ENCODE results near the gene SORD.
"Not testable (repeated sequence)": the region's sequence is repeated elsewhere in the genome, so short reads cannot be mapped to it uniquely, and the experiment has no call there.

The SORD gene

GRCh38 chr15:45021348-45021747, 1.6 kb upstream of the SORD start:
- H3K9me3 ChIP-seq (ENCODE audit: severe bottlenecking), result no peaks in the 10 kb centered on the region
- DNase-seq (ENCODE audit: low spot score) (no peak), ATAC-seq (ENCODE audit: low read depth) (no peak)
- H3K4me3 ChIP-seq (ENCODE audit: severe bottlenecking), result no peak overlapping the region
- peaks cover 11% of the 10 kb centered on the region for H3K27me3 ChIP-seq (ENCODE audit: insufficient read depth, poor library complexity, severe bottlenecking)
- TF ChIP-seq CTCF (IDR thresholded peaks at IDR 0.05; ENCODE audit: poor library complexity, severe bottlenecking), result no peak
- H3K27ac ChIP-seq (ENCODE audit: poor library complexity, severe bottlenecking), result no peak overlapping the region
- H3K36me3 ChIP-seq (ENCODE audit: low read depth), result no peaks in the 10 kb centered on the region
- peaks cover 9% of the 10 kb centered on the region for H3K4me1 ChIP-seq (ENCODE audit: insufficient read depth, poor library complexity, severe bottlenecking)

DNA sequence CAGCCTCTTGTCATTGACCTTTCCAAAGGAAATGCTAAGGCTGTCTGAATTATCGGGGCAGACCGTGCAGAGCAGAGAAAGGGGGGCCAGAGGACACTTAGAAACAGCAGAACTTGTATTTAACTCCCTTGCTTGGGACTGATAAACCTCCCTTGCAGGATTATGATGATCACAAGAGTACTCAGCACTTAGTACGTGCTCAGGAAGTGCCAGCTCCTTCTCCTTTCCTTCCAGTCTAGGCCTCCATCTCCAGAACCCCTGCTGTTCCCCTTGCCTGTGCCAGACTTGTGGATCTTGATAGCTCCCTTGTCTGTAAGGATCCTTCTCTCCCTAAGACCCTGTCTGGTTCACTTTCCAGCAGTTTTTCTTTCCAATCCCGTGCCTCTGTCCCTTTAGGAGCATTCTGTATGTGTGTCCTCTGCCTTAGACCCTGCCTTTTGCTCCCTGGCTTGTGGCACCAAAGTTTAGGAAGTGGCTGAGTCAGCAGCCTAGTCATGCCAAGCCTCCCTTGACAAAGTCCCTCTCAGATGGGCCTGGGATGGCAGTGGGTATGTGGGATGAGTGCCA, 747 bp downstream of the SORD start:
- ATAC-seq (ENCODE audit: low read depth) (peak; percentile 14), DNase-seq (ENCODE audit: low spot score) (no peak)
- H3K27me3 ChIP-seq (ENCODE audit: insufficient read depth, poor library complexity, severe bottlenecking), result peaks cover 5% of the 10 kb centered on the region
- H3K4me3 ChIP-seq (ENCODE audit: severe bottlenecking), result peak overlapping the region; percentile 74
- peak overlapping the region; percentile 15 for H3K27ac ChIP-seq (ENCODE audit: poor library complexity, severe bottlenecking)
- no peaks in the 10 kb centered on the region for H3K9me3 ChIP-seq (ENCODE audit: severe bottlenecking)
- H3K36me3 ChIP-seq (ENCODE audit: low read depth), result peaks cover 1% of the 10 kb centered on the region; the same call in 1 of the 2 replicates
- peaks cover 9% of the 10 kb centered on the region for H3K4me1 ChIP-seq (ENCODE audit: insufficient read depth, poor library complexity, severe bottlenecking)
- no peak for TF ChIP-seq CTCF (IDR thresholded peaks at IDR 0.05; ENCODE audit: poor library complexity, severe bottlenecking)

GRCh38 chr15:45024649-45025048, 1.7 kb downstream of the SORD start:
- H3K4me1 ChIP-seq (ENCODE audit: insufficient read depth, poor library complexity, severe bottlenecking); H3K9me3 ChIP-seq (ENCODE audit: severe bottlenecking); H3K36me3 ChIP-seq (ENCODE audit: low read depth); ATAC-seq (ENCODE audit: low read depth); DNase-seq (ENCODE audit: low spot score); H3K4me3 ChIP-seq (ENCODE audit: severe bottlenecking); H3K27me3 ChIP-seq (ENCODE audit: insufficient read depth, poor library complexity, severe bottlenecking); H3K27ac ChIP-seq (ENCODE audit: poor library complexity, severe bottlenecking): not testable (repeated sequence)

DNA sequence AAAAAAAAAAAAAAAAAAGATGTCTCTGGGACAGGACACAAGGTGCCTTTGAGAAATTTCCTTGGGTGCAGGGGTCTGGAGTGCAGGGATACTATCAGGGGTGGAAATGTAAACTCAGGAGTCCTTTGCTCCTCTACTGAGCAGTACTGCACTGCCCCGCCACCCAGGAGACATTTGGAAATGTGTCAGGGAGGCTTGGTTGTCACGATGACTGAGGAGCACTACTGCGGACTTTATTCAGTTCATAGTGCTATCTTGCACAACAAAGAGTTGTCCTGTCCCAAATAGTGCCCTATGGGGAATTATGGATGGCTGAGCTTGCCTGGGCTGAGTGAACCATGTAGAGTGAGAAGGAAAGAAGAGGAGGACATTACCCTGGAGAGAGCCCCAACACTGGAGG, 2.6 kb downstream of the SORD start:
- H3K36me3 ChIP-seq (ENCODE audit: low read depth); H3K9me3 ChIP-seq (ENCODE audit: severe bottlenecking); H3K4me3 ChIP-seq (ENCODE audit: severe bottlenecking); H3K4me1 ChIP-seq (ENCODE audit: insufficient read depth, poor library complexity, severe bottlenecking); H3K27ac ChIP-seq (ENCODE audit: poor library complexity, severe bottlenecking); H3K27me3 ChIP-seq (ENCODE audit: insufficient read depth, poor library complexity, severe bottlenecking); ATAC-seq (ENCODE audit: low read depth); DNase-seq (ENCODE audit: low spot score): not testable (repeated sequence)

- Histone ChIP-seq H3K36me3 (ENCODE audit: low read depth) (peaks cover 6% of the 10 kb centered on the region; the same call in 1 of the 2 replicates), H3K4me1 (ENCODE audit: insufficient read depth, poor library complexity, severe bottlenecking) (peaks cover 9% of the 10 kb centered on the region), H3K9me3 (ENCODE audit: severe bottlenecking) (no peaks in the 10 kb centered on the region), H3K27ac (ENCODE audit: poor library complexity, severe bottlenecking) (no peak overlapping the region), H3K27me3 (ENCODE audit: insufficient read depth, poor library complexity, severe bottlenecking) (no peaks in the 10 kb centered on the region), H3K4me3 (ENCODE audit: severe bottlenecking) (no peak overlapping the region)
- DNase-seq (ENCODE audit: low spot score) (no peak), ATAC-seq (ENCODE audit: low read depth) (no peak)
- TF ChIP-seq CTCF (IDR thresholded peaks at IDR 0.05; ENCODE audit: poor library complexity, severe bottlenecking), result no peak
Measured at GRCh38 chr15:45026651-45027190, 3.7 kb downstream of the SORD start.

DNA sequence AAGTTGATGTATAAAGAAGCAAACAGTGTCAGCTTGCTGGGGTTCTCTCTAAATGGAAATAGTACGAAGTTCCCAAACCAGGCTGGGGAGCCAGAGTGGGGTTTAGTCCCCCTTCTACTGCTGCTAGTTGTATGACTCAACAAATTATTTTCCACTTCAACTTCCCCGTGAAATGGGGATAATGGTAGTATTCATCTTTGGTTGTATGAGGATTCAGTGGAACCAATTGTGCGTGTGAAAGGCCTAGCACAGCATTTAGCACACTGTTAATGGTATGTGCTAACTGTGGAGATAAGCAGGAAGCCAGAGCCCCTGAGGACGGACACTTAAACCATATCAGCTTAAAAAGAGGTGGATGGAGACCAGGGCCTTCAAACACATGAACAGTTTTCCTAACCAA, 4.2 kb downstream of the SORD start:
- DNase-seq (ENCODE audit: low spot score) (no peak), ATAC-seq (ENCODE audit: low read depth) (no peak)
- Histone ChIP-seq H3K27ac (ENCODE audit: poor library complexity, severe bottlenecking) (no peak overlapping the region), H3K4me3 (ENCODE audit: severe bottlenecking) (no peak overlapping the region), H3K27me3 (ENCODE audit: insufficient read depth, poor library complexity, severe bottlenecking) (no peaks in the 10 kb centered on the region), H3K36me3 (ENCODE audit: low read depth) (peaks cover 6% of the 10 kb centered on the region; the same call in 1 of the 2 replicates), H3K4me1 (ENCODE audit: insufficient read depth, poor library complexity, severe bottlenecking) (peaks cover 9% of the 10 kb centered on the region), H3K9me3 (ENCODE audit: severe bottlenecking) (no peaks in the 10 kb centered on the region)
- TF ChIP-seq CTCF (IDR thresholded peaks at IDR 0.05; ENCODE audit: poor library complexity, severe bottlenecking), result no peak

Measured in RWPE2 (cell line).